Measurements from ENCODE around the gene WDR20.

Gene WDR20

GRCh38 chr14:102131741-102132140 is 8.0 kb upstream of the WDR20 start:
- TF ChIP-seq TEAD4 (IDR thresholded peaks at IDR 0.05) (no peak), TAF1 (IDR thresholded peaks at IDR 0.05; ENCODE audit: low read depth) (no peak), CEBPB (IDR thresholded peaks at IDR 0.05) (no peak), CREB1 (IDR thresholded peaks at IDR 0.05; ENCODE audit: low read depth) (no peak), TCF12 (IDR thresholded peaks at IDR 0.05; ENCODE audit: low read depth) (no peak), RAD21 (IDR thresholded peaks at IDR 0.05; ENCODE audit: low read depth) (no peak)
- TF ChIP-seq, protein P1, sequence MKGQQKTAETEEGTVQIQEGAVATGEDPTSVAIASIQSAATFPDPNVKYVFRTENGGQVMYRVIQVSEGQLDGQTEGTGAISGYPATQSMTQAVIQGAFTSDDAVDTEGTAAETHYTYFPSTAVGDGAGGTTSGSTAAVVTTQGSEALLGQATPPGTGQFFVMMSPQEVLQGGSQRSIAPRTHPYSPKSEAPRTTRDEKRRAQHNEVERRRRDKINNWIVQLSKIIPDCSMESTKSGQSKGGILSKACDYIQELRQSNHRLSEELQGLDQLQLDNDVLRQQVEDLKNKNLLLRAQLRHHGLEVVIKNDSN (IDR thresholded peaks at IDR 0.05), result no peak

GRCh38 chr14:102138535-102138934 is 1.2 kb upstream of the WDR20 start:
- TF ChIP-seq TEAD4 (IDR thresholded peaks at IDR 0.05) (no peak), EP300 (IDR thresholded peaks at IDR 0.05; ENCODE audit: borderline replicate concordance) (no peak), ZBTB7A (IDR thresholded peaks at IDR 0.05; ENCODE audit: low read depth) (no peak), NFIC (IDR thresholded peaks at IDR 0.05) (no peak), RAD21 (IDR thresholded peaks at IDR 0.05; ENCODE audit: low read depth) (no peak), EGR1 (IDR thresholded peaks at IDR 0.05) (no peak), FOXM1 (IDR thresholded peaks at IDR 0.05; ENCODE audit: borderline replicate concordance, low read depth) (no peak), TCF12 (IDR thresholded peaks at IDR 0.05; ENCODE audit: low read depth) (no peak)
- TF ChIP-seq, protein P2, sequence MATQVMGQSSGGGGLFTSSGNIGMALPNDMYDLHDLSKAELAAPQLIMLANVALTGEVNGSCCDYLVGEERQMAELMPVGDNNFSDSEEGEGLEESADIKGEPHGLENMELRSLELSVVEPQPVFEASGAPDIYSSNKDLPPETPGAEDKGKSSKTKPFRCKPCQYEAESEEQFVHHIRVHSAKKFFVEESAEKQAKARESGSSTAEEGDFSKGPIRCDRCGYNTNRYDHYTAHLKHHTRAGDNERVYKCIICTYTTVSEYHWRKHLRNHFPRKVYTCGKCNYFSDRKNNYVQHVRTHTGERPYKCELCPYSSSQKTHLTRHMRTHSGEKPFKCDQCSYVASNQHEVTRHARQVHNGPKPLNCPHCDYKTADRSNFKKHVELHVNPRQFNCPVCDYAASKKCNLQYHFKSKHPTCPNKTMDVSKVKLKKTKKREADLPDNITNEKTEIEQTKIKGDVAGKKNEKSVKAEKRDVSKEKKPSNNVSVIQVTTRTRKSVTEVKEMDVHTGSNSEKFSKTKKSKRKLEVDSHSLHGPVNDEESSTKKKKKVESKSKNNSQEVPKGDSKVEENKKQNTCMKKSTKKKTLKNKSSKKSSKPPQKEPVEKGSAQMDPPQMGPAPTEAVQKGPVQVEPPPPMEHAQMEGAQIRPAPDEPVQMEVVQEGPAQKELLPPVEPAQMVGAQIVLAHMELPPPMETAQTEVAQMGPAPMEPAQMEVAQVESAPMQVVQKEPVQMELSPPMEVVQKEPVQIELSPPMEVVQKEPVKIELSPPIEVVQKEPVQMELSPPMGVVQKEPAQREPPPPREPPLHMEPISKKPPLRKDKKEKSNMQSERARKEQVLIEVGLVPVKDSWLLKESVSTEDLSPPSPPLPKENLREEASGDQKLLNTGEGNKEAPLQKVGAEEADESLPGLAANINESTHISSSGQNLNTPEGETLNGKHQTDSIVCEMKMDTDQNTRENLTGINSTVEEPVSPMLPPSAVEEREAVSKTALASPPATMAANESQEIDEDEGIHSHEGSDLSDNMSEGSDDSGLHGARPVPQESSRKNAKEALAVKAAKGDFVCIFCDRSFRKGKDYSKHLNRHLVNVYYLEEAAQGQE (IDR thresholded peaks at IDR 0.05; ENCODE audit: low read depth), result no peak
- TF ChIP-seq, protein P1 (IDR thresholded peaks at IDR 0.05), result no peak

DNA sequence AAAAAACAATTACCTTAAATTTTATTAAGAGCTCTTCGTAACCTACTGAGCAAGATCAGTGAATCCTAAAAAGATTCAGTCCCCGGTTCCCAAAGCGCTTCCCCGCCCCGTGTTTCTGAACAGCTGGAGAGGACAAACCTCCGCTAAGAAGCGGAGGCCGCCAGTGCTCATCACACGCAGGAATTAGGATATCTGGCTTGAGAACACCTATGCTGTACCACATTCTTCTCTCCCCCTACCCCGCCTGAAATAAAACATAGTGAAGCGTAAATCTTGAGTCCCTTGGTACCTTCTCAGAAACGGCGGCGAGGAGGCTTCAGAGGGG is 774 bp upstream of the WDR20 start:
- TF ChIP-seq MAX (IDR thresholded peaks at IDR 0.05) (peak; percentile 8; the same call in 1 of the 2 replicates), TCF12 (IDR thresholded peaks at IDR 0.05; ENCODE audit: low read depth) (0 out of 2 replicates have a peak, but pooled peaks have one; percentile 3), FOXM1 (IDR thresholded peaks at IDR 0.05; ENCODE audit: borderline replicate concordance, low read depth) (no peak; the same call in 1 of the 2 replicates)

GRCh38 chr14:102140027-102140749 is 491 bp downstream of the WDR20 start:
- TF ChIP-seq CEBPB (IDR thresholded peaks at IDR 0.05) (no peak), CREB1 (IDR thresholded peaks at IDR 0.05; ENCODE audit: low read depth) (no peak), EP300 (IDR thresholded peaks at IDR 0.05; ENCODE audit: borderline replicate concordance) (no peak)
- TF ChIP-seq, protein P2 (IDR thresholded peaks at IDR 0.05; ENCODE audit: low read depth), result no peak

DNA sequence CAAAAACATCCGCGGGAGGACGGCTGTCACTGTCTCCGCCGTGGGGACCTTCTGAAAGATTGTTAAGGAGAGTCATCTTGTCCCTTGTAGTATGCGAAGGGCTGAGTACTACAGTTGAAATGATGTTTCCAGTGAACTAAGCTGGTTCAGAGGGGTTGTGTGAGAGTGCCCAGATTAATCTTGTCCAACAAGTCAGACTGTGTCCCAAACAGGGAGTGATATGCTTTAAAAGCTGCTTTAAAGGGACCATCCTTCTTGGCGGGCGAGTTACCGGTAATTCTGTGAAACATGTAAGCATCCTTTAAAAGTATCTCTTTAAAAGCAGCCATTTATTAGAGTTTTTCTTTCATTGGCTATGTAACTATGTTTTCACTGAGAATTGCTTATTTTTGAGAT is 1.1 kb downstream of the WDR20 start:
- TF ChIP-seq FOXM1 (IDR thresholded peaks at IDR 0.05; ENCODE audit: borderline replicate concordance, low read depth) (no peak), CREB1 (IDR thresholded peaks at IDR 0.05; ENCODE audit: low read depth) (no peak), TAF1 (IDR thresholded peaks at IDR 0.05; ENCODE audit: low read depth) (no peak), TEAD4 (IDR thresholded peaks at IDR 0.05) (no peak), RAD21 (IDR thresholded peaks at IDR 0.05; ENCODE audit: low read depth) (no peak), CEBPB (IDR thresholded peaks at IDR 0.05) (no peak), EP300 (IDR thresholded peaks at IDR 0.05; ENCODE audit: borderline replicate concordance) (no peak), NFIC (IDR thresholded peaks at IDR 0.05) (no peak), TCF12 (IDR thresholded peaks at IDR 0.05; ENCODE audit: low read depth) (no peak), EGR1 (IDR thresholded peaks at IDR 0.05) (no peak)
- TF ChIP-seq, protein P1 (IDR thresholded peaks at IDR 0.05), result no peak
- TF ChIP-seq, protein P2 (IDR thresholded peaks at IDR 0.05; ENCODE audit: low read depth), result no peak

Measured in Ishikawa (cell line).